CD4-positive, alpha-beta T cell (primary cell): ENCODE results near the gene PROSER2. TPM values are rescaled to one million over a fixed set of nuclear protein-coding genes. Genes with fewer than 3 reads are reported as not detected.

Experiments used
- ATAC-seq: fragments of 200-7000 bp; cut with Tn5 transposase; one replicate; pipeline ENCODE4 v1.10.0; 2022; ENCODE audit warnings: mild to moderate bottlenecking; ENCODE audit not compliant: poor library complexity
- CTCF ChIA-PET: fragments of 350-600 bp; sonication (Branson Sonifier 250); formaldehyde crosslinking; loops from one replicate; lab custom pipeline; 2021; ENCODE audit warnings: antibody characterized with exemption, inconsistent platforms; lab: Charles Lee
- POLR2A ChIA-PET: fragments of 350-600 bp; sonication (Branson Sonifier 250); formaldehyde crosslinking; loops from one replicate; lab custom pipeline; 2021; ENCODE audit warnings: antibody characterized with exemption, inconsistent platforms; lab: Charles Lee
- DNase-seq, 14 experiments: peaks; one replicate each; pipeline ENCODE4 v3.0.0-alpha.2; 2013 to 2020; ENCODE audit warnings: mixed read lengths in 2 of 14
- H3K27ac ChIP-seq, 2 donors: one replicate each; pipeline versions ENCODE4 v1.5.1 to v1.7.0; 2013; ENCODE audit warnings: low read length in 2 of 2, low read depth in 1 of 2, mild to moderate bottlenecking in 1 of 2
- H3K27me3 ChIP-seq, 2 experiments: 1 replicate in 1 of 2; 2 replicates in 1 of 2; pipeline versions ENCODE4 v1.6.1 to v1.7.0; 2013; ENCODE audit warnings: low read length in 2 of 2, control low read depth in 1 of 2, mild to moderate bottlenecking in 1 of 2, moderate library complexity in 1 of 2; ENCODE audit not compliant: insufficient read depth in 2 of 2, control insufficient read depth in 1 of 2
- H3K36me3 ChIP-seq: one replicate; pipeline ENCODE4 v1.6.1; 2013; ENCODE audit warnings: low read length, control low read depth; ENCODE audit not compliant: insufficient read depth
- H3K4me1 ChIP-seq: one replicate; pipeline ENCODE4 v1.6.1; 2013; ENCODE audit warnings: low read length, control low read depth; ENCODE audit not compliant: insufficient read depth
- H3K4me3 ChIP-seq: one replicate; pipeline ENCODE4 v1.5.1; 2013; ENCODE audit warnings: mild to moderate bottlenecking, low read length, moderate library complexity
- H3K9me3 ChIP-seq, 2 experiments: 1 replicate in 1 of 2; 2 replicates in 1 of 2; pipeline versions ENCODE4 v1.6.1 to v1.7.0; 2013; ENCODE audit warnings: low read length in 2 of 2, mild to moderate bottlenecking in 2 of 2, control low read depth in 1 of 2, moderate library complexity in 1 of 2; ENCODE audit not compliant: control insufficient read depth in 1 of 2, insufficient read depth in 1 of 2
- H3K27ac Mint-ChIP-seq: one replicate; pipeline ENCODE4 v1.8.0; 2020; ENCODE audit warnings: mixed read lengths
- H3K27me3 Mint-ChIP-seq: one replicate; pipeline ENCODE4 v1.8.0; 2021; ENCODE audit warnings: mixed read lengths
- H3K36me3 Mint-ChIP-seq: one replicate; pipeline ENCODE4 v1.8.0; 2021; ENCODE audit warnings: low read depth, mixed read lengths
- H3K4me1 Mint-ChIP-seq: one replicate; pipeline ENCODE4 v1.8.0; 2021; ENCODE audit warnings: low read depth, mixed read lengths
- H3K4me3 Mint-ChIP-seq: one replicate; pipeline ENCODE4 v1.8.0; 2020; ENCODE audit warnings: mild to moderate bottlenecking, mixed read lengths
- H3K9me3 Mint-ChIP-seq: one replicate; pipeline ENCODE4 v1.8.0; 2020; ENCODE audit warnings: mixed read lengths
- CTCF ChIP-seq: fragments of 200-600 bp; IDR thresholded peaks from one replicate; pipeline ENCODE4 v1.8.0; 2022; ENCODE audit warnings: antibody characterized with exemption, mild to moderate bottlenecking
- intact Hi-C, 2 experiments: fragments of 100-400 bp; cut with DNase I in 1 of 2; cut with micrococcal nuclease in 1 of 2; formaldehyde crosslinking; loops; one replicate each; pipeline versions ENCODE4 v1.15.1 to v1.9.0; 2023 to 2025; cut with DNase I, micrococcal nuclease
- total RNA-seq, 174 experiments: library from RNA in 2 of 174; stranded (reverse) in 2 of 174; gene quantifications; one replicate each; pipeline ENCODE4 v1.2.3 and lab custom pipeline; 2021 to 2026

Gene PROSER2
- total RNA-seq, 2 experiments from 2014 or later: 1.1 TPM

- intact Hi-C loops: no loop called here
- no peak overlapping the region for H3K27ac Mint-ChIP-seq
- Histone ChIP-seq H3K9me3 (no peaks in the 10 kb centered on the region), H3K27me3 (no peaks in the 10 kb centered on the region), H3K4me3 (no peak overlapping the region), H3K27ac (no peak overlapping the region), H3K4me1 (no peaks in the 10 kb centered on the region), H3K36me3 (no peaks in the 10 kb centered on the region)
- no peaks in the 10 kb centered on the region for H3K27me3 Mint-ChIP-seq
- no peak for ATAC-seq
- H3K4me3 Mint-ChIP-seq: no peak overlapping the region
- H3K4me1 Mint-ChIP-seq: no peaks in the 10 kb centered on the region
- no peak for TF ChIP-seq CTCF
- no peaks in the 10 kb centered on the region for H3K36me3 Mint-ChIP-seq
- no peaks in the 10 kb centered on the region for H3K9me3 Mint-ChIP-seq
- ChIA-PET CTCF (no interaction called here), POLR2A (no interaction called here)
- no peak for DNase-seq
These were observed 77.8 kb downstream of the PROSER2 start for GRCh38 chr10:11901036-11901301.

- ChIA-PET POLR2A (no interaction called here), CTCF (no interaction called here)
- no peak overlapping the region for H3K27ac ChIP-seq
- no peaks in the 10 kb centered on the region for H3K9me3 Mint-ChIP-seq
- ATAC-seq (no peak), DNase-seq (no peak)
- H3K36me3 ChIP-seq: no peaks in the 10 kb centered on the region
- H3K4me3 Mint-ChIP-seq: no peak overlapping the region
- H3K4me3 ChIP-seq: no peak overlapping the region
- H3K4me1 ChIP-seq: no peaks in the 10 kb centered on the region
- no peak overlapping the region for H3K27ac Mint-ChIP-seq
- no peaks in the 10 kb centered on the region for H3K27me3 ChIP-seq
- no peaks in the 10 kb centered on the region for H3K36me3 Mint-ChIP-seq
- no peak for TF ChIP-seq CTCF
- no peaks in the 10 kb centered on the region for H3K9me3 ChIP-seq
- H3K27me3 Mint-ChIP-seq: no peaks in the 10 kb centered on the region
- intact Hi-C loops: no loop called here
- no peaks in the 10 kb centered on the region for H3K4me1 Mint-ChIP-seq
These were observed 78.3 kb downstream of the PROSER2 start for GRCh38 chr10:11901454-11901832.

- Mint-ChIP-seq H3K27ac (no peak overlapping the region), H3K4me1 (no peaks in the 10 kb centered on the region), H3K36me3 (no peaks in the 10 kb centered on the region), H3K27me3 (no peaks in the 10 kb centered on the region), H3K4me3 (no peak overlapping the region), H3K9me3 (no peaks in the 10 kb centered on the region)
- no peak for TF ChIP-seq CTCF
- ATAC-seq (no peak), DNase-seq (no peak)
- ChIA-PET POLR2A (no interaction called here), CTCF (no interaction called here)
- Histone ChIP-seq H3K36me3 (no peaks in the 10 kb centered on the region), H3K27ac (no peak overlapping the region), H3K9me3 (no peaks in the 10 kb centered on the region), H3K27me3 (no peaks in the 10 kb centered on the region), H3K4me1 (no peaks in the 10 kb centered on the region), H3K4me3 (no peak overlapping the region)
- intact Hi-C loops: no loop called here
These were observed 78.8 kb downstream of the PROSER2 start for GRCh38 chr10:11901833-11902475.
